Mesangial cell (primary cell): ENCODE measurements around the gene TMEM258. TPM values are rescaled to one million over a fixed set of nuclear protein-coding genes. Genes with fewer than 3 reads are reported as not detected.

Experiments used
- total RNA-seq: library from RNA; depleted of rRNA; stranded (reverse); fragments of >200 nt; gene quantifications from 2 replicates; pipeline ENCODE4 v1.2.3, GENCODE V29; 2015

TMEM258 gene
- 57.2 and 62.7 TPM in 2 replicates for total RNA-seq

DNA sequence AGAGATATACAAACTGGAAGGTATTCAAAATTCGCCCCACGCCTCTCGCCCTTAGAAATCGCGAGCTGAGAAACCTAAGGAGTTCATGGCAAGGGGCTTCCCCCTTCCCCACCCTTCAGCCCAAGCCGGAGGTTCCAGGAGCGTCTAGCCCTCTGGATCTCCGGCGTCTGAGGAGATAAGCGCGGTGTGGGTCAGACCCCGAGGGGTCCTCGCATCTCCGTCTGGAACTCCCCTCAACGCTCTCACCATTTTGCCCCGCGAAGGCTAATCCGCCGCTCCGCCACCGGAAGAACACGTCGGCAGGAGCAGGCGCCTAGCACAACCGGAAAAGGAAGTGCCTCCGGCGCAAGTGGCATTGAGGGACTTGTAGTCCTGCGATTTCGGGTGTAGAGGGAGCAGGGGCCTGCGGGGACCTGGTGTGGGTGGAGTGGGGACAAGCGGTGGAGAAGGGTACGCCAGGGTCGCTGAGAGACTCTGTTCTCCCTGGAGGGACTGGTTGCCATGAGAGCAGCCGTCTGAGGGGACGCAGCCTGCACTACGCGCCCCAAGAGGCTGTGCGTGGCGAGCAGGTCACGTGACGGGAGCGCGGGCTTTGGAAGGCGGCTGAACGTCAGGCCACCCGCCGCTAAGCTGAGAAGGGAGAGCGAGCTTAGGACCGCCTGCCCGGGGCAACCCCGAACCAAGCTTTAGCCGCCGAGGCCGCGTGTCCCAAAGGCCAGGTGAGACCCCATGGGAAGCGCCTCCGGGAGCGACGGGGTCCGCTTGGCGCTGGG, at the start of gene TMEM258, which contains the start of gene FEN1:
TMEM258 (minus strand) TSS at position 290 of the 773 bp plus-strand sequence; CDS start at position 249, 41 bp downstream.
FEN1 (plus strand) TSS at position 602 of the 773 bp plus-strand sequence. CDS start 2,451 bp downstream, outside the sequence.

DNA sequence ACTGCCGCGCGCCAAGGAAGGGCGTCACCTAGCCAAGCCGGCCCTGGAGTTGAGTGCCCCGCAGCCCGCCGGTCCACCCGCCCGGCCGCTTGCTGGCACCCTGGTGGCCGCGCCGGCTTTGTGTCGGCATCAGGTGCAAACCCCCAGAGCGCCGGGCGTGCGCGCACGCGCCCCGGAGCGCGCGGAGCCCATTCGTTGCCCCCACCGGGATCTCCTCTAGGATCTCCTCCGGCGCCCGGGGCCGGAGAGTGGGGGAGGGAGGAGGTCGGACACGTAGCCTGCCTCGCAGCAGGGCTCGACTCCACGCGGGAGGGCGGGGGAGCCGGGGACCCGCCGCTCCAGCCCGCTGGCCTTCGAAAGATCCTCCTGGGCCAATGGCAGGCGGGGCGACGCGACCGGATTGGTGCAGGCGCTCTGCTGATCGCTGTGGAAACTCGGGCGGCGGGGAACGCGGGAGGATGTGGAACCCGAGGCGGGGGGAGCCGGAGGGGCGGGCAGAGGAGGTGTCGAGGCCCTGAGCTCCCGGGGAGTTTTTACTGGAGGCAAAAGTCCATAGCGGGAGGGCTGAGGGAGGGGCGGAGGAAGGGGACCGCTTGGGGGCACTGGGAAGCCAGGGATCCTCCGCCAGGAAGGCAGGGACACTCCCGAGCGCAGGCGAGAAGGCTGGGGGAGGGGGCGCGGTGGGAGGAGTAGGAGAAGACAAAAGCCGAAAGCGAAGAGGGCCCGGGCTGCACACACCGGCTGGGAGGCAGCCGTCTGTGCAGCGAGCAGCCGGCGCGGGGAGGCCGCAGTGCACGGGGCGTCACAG, 35.4 kb upstream of the TMEM258 start, which contains the start of gene FADS2:
FADS2 (plus strand) TSS at position 730 of the 808 bp plus-strand sequence. CDS start 91 bp downstream, outside the sequence.

GRCh38 chr11:61816736-61817455, 24.5 kb upstream of the TMEM258 start, which contains the start of gene FADS1:
TSS of gene FADS1 (minus strand) at chr11:61817003. CDS start at chr11:61816929, 74 bp downstream.

GRCh38 chr11:61752117-61752924, 40.1 kb downstream of the TMEM258 start, which contains the start of gene MYRF:
TSS of gene MYRF (plus strand) at chr11:61752636. CDS start at chr11:61752745, 109 bp downstream.

Other genes starting within 250 kb of the TMEM258 start
- gene SYT7, start 211.5 kb downstream of the TMEM258 start, total RNA-seq: 0.16 and 4.8 TPM in 2 replicates
- 5.9 and 7.6 TPM in 2 replicates for gene DAGLA, start 112.2 kb downstream of the TMEM258 start, total RNA-seq
- gene MYRF, start 40.0 kb downstream of the TMEM258 start, total RNA-seq: 45.6 and 93.3 TPM in 2 replicates
- gene FEN1, start 312 bp upstream of the TMEM258 start, total RNA-seq: 10.8 and 66.5 TPM in 2 replicates
- gene FADS1, start 24.4 kb upstream of the TMEM258 start, total RNA-seq: 81.4 and 127 TPM in 2 replicates
- 312 and 488 TPM in 2 replicates for gene FADS2, start 35.7 kb upstream of the TMEM258 start, total RNA-seq
- gene FADS3, start 98.9 kb upstream of the TMEM258 start, total RNA-seq: 42.4 and 63.6 TPM in 2 replicates
- 0.49 and 3.0 TPM in 2 replicates for gene RAB3IL1, start 125.0 kb upstream of the TMEM258 start, total RNA-seq
- gene BEST1, start 157.8 kb upstream of the TMEM258 start, total RNA-seq: under 0.01 and 0.51 TPM in 2 replicates
- 544 and 1,080 TPM in 2 replicates for gene FTH1, start 175.0 kb upstream of the TMEM258 start, total RNA-seq